Mucosa of descending colon (tissue), 3 donors: ENCODE data around the gene MEGF11. TPM values are rescaled to one million over a fixed set of nuclear protein-coding genes. Genes with fewer than 3 reads are reported as not detected.
A peak's percentile ranks its signal among the peaks of the same experiment; 100 is the strongest.

ENCODE experiments used
- ATAC-seq: fragments of 200-7000 bp; cut with Tn5 transposase; one replicate; pipeline ENCODE4 v1.9.1; 2020; ENCODE audit warnings: mild to moderate bottlenecking, moderate library complexity
- DNase-seq, 3 donors: peaks; one replicate each; pipeline ENCODE4 v3.0.0-alpha.2; 2020
- H3K36me3 ChIP-seq: fragments of 200-600 bp; one replicate; pipeline ENCODE4 v1.8.0; 2021; ENCODE audit warnings: low read depth, mild to moderate bottlenecking
- H3K4me1 ChIP-seq: fragments of 200-600 bp; one replicate; pipeline ENCODE4 v1.8.0; 2021; ENCODE audit warnings: low read depth, mild to moderate bottlenecking
- H3K4me3 ChIP-seq: fragments of 200-600 bp; one replicate; pipeline ENCODE4 v1.8.0; 2021; ENCODE audit warnings: mild to moderate bottlenecking
- H3K9me3 ChIP-seq: fragments of 200-600 bp; one replicate; pipeline ENCODE4 v1.8.0; 2021; ENCODE audit warnings: mild to moderate bottlenecking
- intact Hi-C, 2 donors: fragments of 100-400 bp; cut with DNase I in 1 of 2; cut with micrococcal nuclease in 1 of 2; formaldehyde crosslinking; loops; one replicate each; pipeline versions ENCODE4 v1.11.0 to v1.11.1; 2022; cut with DNase I, micrococcal nuclease
- total RNA-seq, 3 donors: library from RNA; stranded (reverse); fragmentation: NEBNext Ultra II Directional in 2 of 3; extraction: Animal tissue kit (Norgen Biotek cat#: 25700) in 2 of 3; gene quantifications; one replicate each; pipeline versions ENCODE4 v1.2.1 to v1.2.4, GENCODE V29; 2021 to 2023
- TF ChIP-seq, protein P1 (sequence below): fragments of 200-600 bp; IDR thresholded peaks from one replicate; pipeline ENCODE4 v1.8.0; 2022; ENCODE audit warnings: antibody characterized with exemption, mild to moderate bottlenecking
- donor health status: DM: no; HTN: no; CAD: no; lungs with moderate emphysema.
- donor health status: DM: no; HTN: no; CAD: no.
- donor health status: DM: no; HTN: yes; CAD: no.

MEGF11 gene
- total RNA-seq, 3 donors from 2014 or later = 0.12 to 0.29 (median 0.19) TPM

DNA sequence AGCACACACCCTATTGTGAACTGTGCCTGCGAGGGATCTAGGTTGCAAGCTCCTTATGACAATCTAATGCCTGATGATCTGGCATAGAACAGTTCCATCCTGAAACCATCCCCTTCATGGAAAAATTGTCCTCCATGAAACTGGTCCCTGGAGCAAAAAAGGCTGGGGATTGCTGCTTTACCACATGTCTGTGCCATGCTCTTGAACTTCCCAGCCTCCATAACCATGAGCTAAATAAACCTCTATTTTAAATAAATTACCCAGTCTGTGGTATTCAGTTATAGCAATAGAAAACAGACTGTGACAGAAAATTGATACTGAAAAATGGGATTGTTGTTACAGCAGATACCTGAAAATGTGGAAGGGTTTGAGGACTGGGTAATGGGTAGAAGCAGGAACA is 221.5 kb downstream of the MEGF11 start:
- H3K9me3 ChIP-seq = peaks cover 2% of the 10 kb centered on the region
- DNase-seq (no peak), ATAC-seq (no peak)
- no peaks in the 10 kb centered on the region for H3K36me3 ChIP-seq
- no peak overlapping the region for H3K4me3 ChIP-seq
- no peaks in the 10 kb centered on the region for H3K4me1 ChIP-seq
- intact Hi-C loops = no loop called here
- TF ChIP-seq, protein P1, sequence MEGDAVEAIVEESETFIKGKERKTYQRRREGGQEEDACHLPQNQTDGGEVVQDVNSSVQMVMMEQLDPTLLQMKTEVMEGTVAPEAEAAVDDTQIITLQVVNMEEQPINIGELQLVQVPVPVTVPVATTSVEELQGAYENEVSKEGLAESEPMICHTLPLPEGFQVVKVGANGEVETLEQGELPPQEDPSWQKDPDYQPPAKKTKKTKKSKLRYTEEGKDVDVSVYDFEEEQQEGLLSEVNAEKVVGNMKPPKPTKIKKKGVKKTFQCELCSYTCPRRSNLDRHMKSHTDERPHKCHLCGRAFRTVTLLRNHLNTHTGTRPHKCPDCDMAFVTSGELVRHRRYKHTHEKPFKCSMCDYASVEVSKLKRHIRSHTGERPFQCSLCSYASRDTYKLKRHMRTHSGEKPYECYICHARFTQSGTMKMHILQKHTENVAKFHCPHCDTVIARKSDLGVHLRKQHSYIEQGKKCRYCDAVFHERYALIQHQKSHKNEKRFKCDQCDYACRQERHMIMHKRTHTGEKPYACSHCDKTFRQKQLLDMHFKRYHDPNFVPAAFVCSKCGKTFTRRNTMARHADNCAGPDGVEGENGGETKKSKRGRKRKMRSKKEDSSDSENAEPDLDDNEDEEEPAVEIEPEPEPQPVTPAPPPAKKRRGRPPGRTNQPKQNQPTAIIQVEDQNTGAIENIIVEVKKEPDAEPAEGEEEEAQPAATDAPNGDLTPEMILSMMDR = no peak

DNA sequence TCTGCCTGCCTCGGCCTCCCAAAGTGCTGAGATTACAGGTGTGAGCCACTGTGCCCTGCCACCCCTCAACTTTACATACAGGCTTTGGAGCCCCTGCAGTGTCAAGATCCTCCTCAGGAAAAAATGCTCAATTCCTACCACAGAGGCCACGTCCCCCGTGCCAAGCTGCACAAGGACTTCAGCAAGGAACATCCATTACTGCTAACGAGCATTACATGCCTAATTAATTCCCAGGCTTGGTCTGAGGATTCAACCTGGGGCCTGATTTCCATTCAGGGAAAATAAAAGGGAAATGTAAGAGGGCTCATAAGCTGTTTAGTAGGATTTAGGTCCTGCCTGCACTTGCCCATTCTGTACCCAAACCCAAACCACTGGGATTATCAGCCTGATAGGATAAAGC is 222.9 kb downstream of the MEGF11 start:
- ATAC-seq (no peak), DNase-seq (no peak)
- TF ChIP-seq, protein P1 = no peak
- Histone ChIP-seq H3K9me3 (peaks cover 2% of the 10 kb centered on the region), H3K4me3 (no peak overlapping the region), H3K36me3 (no peaks in the 10 kb centered on the region), H3K4me1 (no peaks in the 10 kb centered on the region)
- intact Hi-C loops = no loop called here

GRCh38 chr15:66029650-66030049 is 223.9 kb downstream of the MEGF11 start:
- H3K36me3 ChIP-seq = no peaks in the 10 kb centered on the region
- H3K4me3 ChIP-seq = no peak overlapping the region
- DNase-seq (no peak), ATAC-seq (no peak)
- peaks cover 2% of the 10 kb centered on the region for H3K9me3 ChIP-seq
- H3K4me1 ChIP-seq = no peaks in the 10 kb centered on the region
- intact Hi-C loops = no loop called here
- TF ChIP-seq, protein P1 = no peak

DNA sequence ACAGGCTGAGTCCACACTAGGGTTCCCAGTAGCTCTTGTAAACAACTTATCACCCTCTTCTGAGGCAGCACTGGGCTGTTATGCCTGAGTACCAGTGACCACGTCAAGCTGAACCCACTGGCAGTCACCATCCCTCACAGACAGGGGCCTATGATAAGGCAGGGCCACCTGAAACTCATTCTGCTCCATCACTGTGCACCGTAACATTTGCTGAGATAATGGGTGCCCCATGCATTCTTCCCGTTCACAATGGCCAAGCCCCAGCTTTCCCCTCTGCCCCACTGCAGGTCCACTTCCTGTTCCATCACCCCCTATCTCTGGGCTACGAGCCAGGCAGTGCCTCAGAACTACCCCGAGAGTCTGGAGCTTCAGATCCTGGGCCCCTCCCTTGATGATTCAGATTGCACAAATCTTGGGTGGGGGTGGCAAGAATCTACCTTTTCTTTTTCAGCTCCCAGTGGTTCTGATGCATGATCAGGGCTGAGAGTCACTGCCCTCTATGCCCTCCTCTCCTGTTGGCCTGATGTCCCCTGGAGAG is 226.2 kb downstream of the MEGF11 start:
- no peaks in the 10 kb centered on the region for H3K4me1 ChIP-seq
- H3K9me3 ChIP-seq = peaks cover 2% of the 10 kb centered on the region
- intact Hi-C loops = no loop called here
- H3K36me3 ChIP-seq = no peaks in the 10 kb centered on the region
- H3K4me3 ChIP-seq = no peak overlapping the region
- TF ChIP-seq, protein P1 = no peak
- peak; percentile 83 for ATAC-seq
- peak in 2 of 3 donors; percentile 41 to 61 for DNase-seq

DNA sequence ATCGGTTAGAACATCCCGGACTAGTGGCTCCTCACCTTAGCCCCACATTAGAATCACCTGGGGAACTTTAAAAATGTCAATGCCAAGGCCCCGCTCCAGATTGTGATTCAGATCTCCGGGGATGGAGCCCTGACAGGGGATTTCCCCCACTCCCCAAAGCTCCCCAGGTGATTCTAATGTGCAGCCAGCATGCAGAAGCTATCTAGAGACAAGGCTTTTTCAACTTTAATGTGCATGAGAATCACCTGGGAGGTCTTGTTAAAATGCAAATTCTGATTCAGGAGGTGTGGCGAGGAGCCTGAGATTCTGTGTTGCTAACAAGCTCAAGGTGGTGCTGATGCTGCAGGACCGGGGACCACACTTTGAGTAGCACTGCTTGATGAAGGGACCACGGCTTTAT is 227.6 kb downstream of the MEGF11 start:
- TF ChIP-seq, protein P1 = no peak
- ATAC-seq (no peak), DNase-seq (no peak)
- Histone ChIP-seq H3K4me3 (no peak overlapping the region), H3K9me3 (no peaks in the 10 kb centered on the region), H3K4me1 (no peaks in the 10 kb centered on the region), H3K36me3 (no peaks in the 10 kb centered on the region)
- intact Hi-C loops = no loop called here

DNA sequence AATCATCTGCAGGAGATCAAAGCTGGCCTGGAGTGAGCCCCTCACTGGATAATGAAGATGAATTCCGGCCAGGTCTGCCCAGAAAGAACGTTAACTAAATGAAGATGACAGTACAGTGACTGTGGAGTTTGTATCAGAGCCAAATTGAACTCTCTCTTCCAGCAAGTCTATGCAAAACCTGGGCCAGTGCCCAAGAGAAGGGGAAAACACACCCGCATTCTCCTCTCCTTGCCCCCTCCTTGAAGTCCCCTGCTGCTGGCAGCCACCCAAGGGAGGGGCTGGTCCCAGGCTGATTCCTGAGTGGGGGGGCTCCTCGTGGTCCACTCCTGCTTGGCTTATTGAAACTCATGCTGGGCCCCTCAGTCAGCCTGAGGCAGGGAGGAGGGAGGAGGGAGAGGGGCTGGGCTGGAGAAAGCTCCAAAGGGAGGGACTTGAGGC is 228.5 kb downstream of the MEGF11 start:
- ATAC-seq (no peak), DNase-seq (no peak)
- H3K4me3 ChIP-seq = no peak overlapping the region
- TF ChIP-seq, protein P1 = no peak
- H3K9me3 ChIP-seq = no peaks in the 10 kb centered on the region
- H3K4me1 ChIP-seq = no peaks in the 10 kb centered on the region
- intact Hi-C loops = no loop called here
- H3K36me3 ChIP-seq = no peaks in the 10 kb centered on the region
